ENCODE measurements around the gene CA10.

Gene CA10

GRCh38 chr17:52025236-52025635 is 133.3 kb downstream of the CA10 start:
- no peak overlapping the region for H2AFZ ChIP-seq (ENCODE audit: low read length)
- no peak overlapping the region for H3K4me3 ChIP-seq (ENCODE audit: low read length, poor library complexity, severe bottlenecking)
- H4K20me1 ChIP-seq (ENCODE audit: insufficient read depth, low read length, poor library complexity, severe bottlenecking): no peaks in the 10 kb centered on the region
- no peaks in the 10 kb centered on the region for H3K27me3 ChIP-seq (ENCODE audit: insufficient read depth, low read length, poor library complexity, severe bottlenecking)
- H3K9me2 ChIP-seq (replicated peaks; ENCODE audit: low read depth, low read length): no peaks in the 10 kb centered on the region
- no peak overlapping the region for H3K9ac ChIP-seq (ENCODE audit: low read depth, low read length, poor library complexity, severe bottlenecking)
- H3K79me2 ChIP-seq (ENCODE audit: insufficient read depth, low read length): no peaks in the 10 kb centered on the region
- no peak overlapping the region for H3K4me2 ChIP-seq (ENCODE audit: low read depth, low read length, poor library complexity, severe bottlenecking)
- no peaks in the 10 kb centered on the region for H3K36me3 ChIP-seq (ENCODE audit: insufficient read depth, low read length)
- no peaks in the 10 kb centered on the region for H3K4me1 ChIP-seq (ENCODE audit: insufficient read depth, low read length, poor library complexity, severe bottlenecking)
- H3K9me3 ChIP-seq (ENCODE audit: insufficient read depth, low read depth, low read length): no peaks in the 10 kb centered on the region
- TF ChIP-seq EZH2phosphoT487 (IDR thresholded peaks at IDR 0.05; ENCODE audit: borderline replicate concordance): no peak
- no peak for TF ChIP-seq CTCF (conservative IDR thresholded peaks at IDR 0.05; ENCODE audit: low read length)
- H3F3A ChIP-seq (ENCODE audit: low read depth): no peaks in the 10 kb centered on the region

- no peak overlapping the region for H3K4me2 ChIP-seq (ENCODE audit: low read depth, low read length, poor library complexity, severe bottlenecking)
- H3K4me3 ChIP-seq (ENCODE audit: low read length, poor library complexity, severe bottlenecking): no peak overlapping the region
- H3K9me2 ChIP-seq (replicated peaks; ENCODE audit: low read depth, low read length): no peaks in the 10 kb centered on the region
- H3K36me3 ChIP-seq (ENCODE audit: insufficient read depth, low read length): no peaks in the 10 kb centered on the region
- no peak overlapping the region for H3K9ac ChIP-seq (ENCODE audit: low read depth, low read length, poor library complexity, severe bottlenecking)
- no peaks in the 10 kb centered on the region for H3F3A ChIP-seq (ENCODE audit: low read depth)
- no peaks in the 10 kb centered on the region for H3K4me1 ChIP-seq (ENCODE audit: insufficient read depth, low read length, poor library complexity, severe bottlenecking)
- H3K27me3 ChIP-seq (ENCODE audit: insufficient read depth, low read length, poor library complexity, severe bottlenecking): no peaks in the 10 kb centered on the region
- no peaks in the 10 kb centered on the region for H4K20me1 ChIP-seq (ENCODE audit: insufficient read depth, low read length, poor library complexity, severe bottlenecking)
- H2AFZ ChIP-seq (ENCODE audit: low read length): no peak overlapping the region
- TF ChIP-seq CTCF (conservative IDR thresholded peaks at IDR 0.05; ENCODE audit: low read length): no peak
- no peak for TF ChIP-seq EZH2phosphoT487 (IDR thresholded peaks at IDR 0.05; ENCODE audit: borderline replicate concordance)
- no peaks in the 10 kb centered on the region for H3K9me3 ChIP-seq (ENCODE audit: insufficient read depth, low read depth, low read length)
- H3K79me2 ChIP-seq (ENCODE audit: insufficient read depth, low read length): no peaks in the 10 kb centered on the region
Observed at GRCh38 chr17:52024300-52024870, 134.1 kb downstream of the CA10 start.

- H3K9me3 ChIP-seq (ENCODE audit: insufficient read depth, low read depth, low read length): no peaks in the 10 kb centered on the region
- no peaks in the 10 kb centered on the region for H3K79me2 ChIP-seq (ENCODE audit: insufficient read depth, low read length)
- no peaks in the 10 kb centered on the region for H3K4me1 ChIP-seq (ENCODE audit: insufficient read depth, low read length, poor library complexity, severe bottlenecking)
- no peaks in the 10 kb centered on the region for H3F3A ChIP-seq (ENCODE audit: low read depth)
- H3K4me2 ChIP-seq (ENCODE audit: low read depth, low read length, poor library complexity, severe bottlenecking): no peak overlapping the region
- H3K36me3 ChIP-seq (ENCODE audit: insufficient read depth, low read length): no peaks in the 10 kb centered on the region
- no peaks in the 10 kb centered on the region for H3K9me2 ChIP-seq (replicated peaks; ENCODE audit: low read depth, low read length)
- H3K9ac ChIP-seq (ENCODE audit: low read depth, low read length, poor library complexity, severe bottlenecking): no peak overlapping the region
- no peak overlapping the region for H3K4me3 ChIP-seq (ENCODE audit: low read length, poor library complexity, severe bottlenecking)
- H2AFZ ChIP-seq (ENCODE audit: low read length): no peak overlapping the region
- no peak for TF ChIP-seq CTCF (conservative IDR thresholded peaks at IDR 0.05; ENCODE audit: low read length)
- H4K20me1 ChIP-seq (ENCODE audit: insufficient read depth, low read length, poor library complexity, severe bottlenecking): no peaks in the 10 kb centered on the region
- H3K27me3 ChIP-seq (ENCODE audit: insufficient read depth, low read length, poor library complexity, severe bottlenecking): no peaks in the 10 kb centered on the region
Observed at GRCh38 chr17:52011064-52011463, 147.4 kb downstream of the CA10 start.
